HG03095 (cell line): ENCODE measurements around the gene ERG.

Experiments
- ATAC-seq: cut with Tn5 transposase; IDR thresholded peaks from one replicate; pipeline ENCODE4 v1.9.1; 2021; ENCODE audit warnings: moderate library complexity; ENCODE audit not compliant: unreplicated experiment

The ERG gene

GRCh38 chr21:38474796-38475195 is 23.5 kb downstream of the ERG start:
- no peak for ATAC-seq

- ATAC-seq, result no peak
These were observed 24.2 kb downstream of the ERG start for GRCh38 chr21:38474124-38474523.

DNA sequence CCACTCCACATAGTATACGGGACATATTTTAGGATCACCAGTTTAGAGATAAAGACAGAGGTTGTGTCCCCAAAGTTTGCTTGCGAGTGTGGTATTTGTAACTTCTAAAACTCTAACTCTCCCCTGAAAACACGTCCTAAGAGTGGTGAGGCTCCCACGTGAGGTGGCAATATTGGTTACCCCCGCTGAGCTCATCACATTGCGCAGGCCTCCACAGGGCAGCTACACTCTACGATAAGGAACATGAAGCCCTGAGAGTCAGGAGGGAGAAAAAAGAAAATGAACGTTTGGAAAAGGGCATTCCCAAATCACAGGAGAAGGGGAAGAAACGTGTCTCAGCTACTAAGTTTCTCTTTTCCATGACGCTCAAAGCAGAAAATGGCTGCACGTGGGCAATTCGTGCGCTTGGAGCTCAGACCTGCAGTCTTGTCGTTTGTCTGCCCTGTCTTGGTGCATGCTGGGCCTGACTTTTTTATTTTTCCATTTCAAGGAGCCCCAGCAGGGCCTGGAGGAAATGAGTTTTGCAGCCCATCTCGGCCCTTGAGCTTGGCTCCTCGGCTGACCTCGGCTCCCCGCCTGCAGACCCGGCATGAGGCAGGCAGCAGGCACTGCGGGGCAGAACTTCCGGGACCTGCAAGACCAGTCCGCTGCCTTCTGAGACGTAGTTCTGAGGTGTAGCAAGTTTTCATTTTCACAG is 25.7 kb downstream of the ERG start:
- ATAC-seq, result no peak

DNA sequence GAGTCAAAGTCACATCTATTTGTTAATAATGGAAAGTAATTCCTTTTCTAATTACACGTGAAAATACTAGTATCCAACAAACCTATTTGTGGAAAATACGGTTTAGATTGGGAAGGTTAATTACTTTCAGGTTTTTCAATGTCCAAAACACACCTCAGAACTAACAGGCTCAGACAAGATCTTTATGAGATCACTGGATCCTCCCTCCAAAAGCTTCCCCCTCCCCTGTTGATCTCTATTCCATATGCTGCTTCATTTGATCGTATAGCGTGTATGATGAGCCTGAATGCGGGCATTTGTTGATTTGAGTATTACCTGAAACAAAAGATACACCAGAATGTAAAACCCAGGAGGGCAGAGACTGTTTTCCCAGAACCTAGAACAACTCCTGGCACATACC is 26.5 kb downstream of the ERG start:
- no peak for ATAC-seq

GRCh38 chr21:38470755-38471154 is 27.5 kb downstream of the ERG start:
- no peak for ATAC-seq

DNA sequence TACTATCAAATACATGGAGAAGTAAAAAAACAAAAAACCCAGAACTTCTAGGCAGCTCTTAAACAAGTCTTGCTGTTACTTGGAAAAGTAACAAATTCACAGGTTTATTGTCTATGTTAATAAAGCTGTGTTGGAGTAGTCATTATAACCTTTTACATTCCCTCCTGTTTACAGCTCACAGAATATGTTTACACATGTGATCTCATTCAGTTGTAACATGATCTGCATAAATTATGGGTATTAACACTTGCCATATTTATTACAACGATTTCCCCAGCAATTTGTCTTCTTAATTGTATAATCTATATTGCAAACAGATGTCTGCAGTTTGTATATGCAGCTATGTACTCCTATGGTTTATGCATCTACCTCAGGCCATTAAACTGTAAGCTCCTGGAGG is 28.6 kb downstream of the ERG start:
- ATAC-seq, result no peak

DNA sequence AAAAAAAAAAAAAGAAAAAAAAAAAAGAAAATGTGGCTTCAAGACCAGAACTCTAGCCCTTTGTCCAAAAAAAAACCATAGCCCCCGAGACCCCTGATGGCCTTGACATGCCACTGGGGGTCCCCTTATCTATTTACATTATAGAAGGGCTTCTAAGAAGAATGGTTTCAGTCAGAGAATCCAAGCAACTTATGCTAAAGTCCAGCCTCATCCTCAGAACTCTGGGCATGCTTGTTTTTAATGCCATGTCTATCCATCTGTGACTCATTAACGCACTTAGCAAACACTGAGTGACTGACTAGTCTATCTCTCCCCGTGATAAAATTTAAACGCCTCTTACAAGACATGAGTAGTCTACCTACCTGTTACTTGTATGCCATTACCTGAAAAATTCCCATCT is 29.3 kb downstream of the ERG start:
- no peak for ATAC-seq

- ATAC-seq, result no peak
These were observed 30.4 kb downstream of the ERG start for GRCh38 chr21:38467911-38468310.

- no peak for ATAC-seq
These were observed 30.9 kb downstream of the ERG start for GRCh38 chr21:38467374-38467773.

GRCh38 chr21:38460171-38460742 is 38.0 kb downstream of the ERG start:
- no peak for ATAC-seq

GRCh38 chr21:38459490-38459889 is 38.8 kb downstream of the ERG start:
- no peak for ATAC-seq

DNA sequence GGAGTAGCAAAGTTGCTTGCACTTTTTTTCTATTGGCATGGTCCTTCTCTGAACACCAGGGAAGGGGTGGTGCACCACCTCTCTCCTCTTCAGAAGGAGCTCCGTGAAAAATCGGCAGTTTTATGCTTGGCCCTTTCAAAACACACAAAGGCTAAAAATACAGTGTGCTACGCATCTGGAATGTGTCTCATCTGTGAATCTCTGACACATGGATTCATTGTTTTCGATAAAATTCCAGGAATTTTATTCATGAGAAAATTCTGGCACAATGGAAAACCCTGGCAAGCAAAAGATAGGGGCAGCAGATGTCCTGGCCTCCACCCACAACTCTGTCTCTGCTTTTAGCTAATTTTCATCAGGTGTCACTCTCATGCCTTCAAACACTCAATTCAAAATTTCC is 42.9 kb downstream of the ERG start:
- no peak for ATAC-seq

GRCh38 chr21:38454702-38455101 is 43.6 kb downstream of the ERG start:
- ATAC-seq, result no peak

DNA sequence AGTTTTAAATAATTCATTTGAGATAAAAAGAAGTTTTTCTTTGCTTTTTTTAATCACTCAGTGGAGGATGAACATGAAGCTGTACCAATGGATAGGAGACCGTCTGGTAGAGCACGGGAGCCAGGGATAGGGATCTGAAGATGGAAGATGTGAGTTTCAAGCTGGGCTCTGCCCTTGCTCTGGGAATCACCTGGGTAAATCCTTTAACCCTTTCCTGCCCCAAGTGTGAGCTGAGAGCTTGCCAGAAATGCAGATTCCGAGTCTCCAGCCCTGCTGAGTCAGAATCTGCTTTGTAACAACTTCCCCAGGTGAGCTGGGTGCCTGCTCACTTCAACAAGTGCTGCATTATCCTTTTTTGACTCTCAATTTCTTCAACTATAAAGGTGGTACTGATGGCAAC is 44.1 kb downstream of the ERG start:
- no peak for ATAC-seq

GRCh38 chr21:38448671-38449385 is 49.4 kb downstream of the ERG start:
- no peak for ATAC-seq

- no peak for ATAC-seq
These were observed 50.7 kb downstream of the ERG start for GRCh38 chr21:38447611-38448010.

GRCh38 chr21:38444691-38445090 is 53.6 kb downstream of the ERG start:
- no peak for ATAC-seq

GRCh38 chr21:38443110-38443509 is 55.2 kb downstream of the ERG start:
- ATAC-seq, result no peak

DNA sequence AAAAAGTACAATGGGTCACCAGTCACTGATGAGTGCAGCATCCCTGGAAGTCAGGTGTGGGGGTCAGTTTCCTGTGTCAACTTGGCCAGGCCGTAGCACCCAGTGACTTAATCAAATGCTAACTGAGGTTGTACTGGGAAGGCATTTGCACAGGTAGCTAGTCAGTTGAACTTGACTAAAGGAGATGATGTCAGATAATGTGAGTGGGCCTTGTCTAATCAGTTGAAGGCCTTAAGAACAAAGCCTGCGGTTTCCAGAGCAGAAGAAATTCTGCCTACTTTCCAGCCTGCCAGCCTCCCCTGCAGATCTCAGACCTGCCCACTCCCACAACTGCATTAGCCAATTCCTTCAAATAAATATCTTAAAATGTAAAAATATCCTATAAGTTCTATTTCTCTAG is 57.1 kb downstream of the ERG start:
- ATAC-seq, result no peak

- ATAC-seq, result no peak
These were observed 57.5 kb downstream of the ERG start for GRCh38 chr21:38440746-38441145.

- no peak for ATAC-seq
These were observed 58.3 kb downstream of the ERG start for GRCh38 chr21:38439957-38440356.

GRCh38 chr21:38439426-38439825 is 58.9 kb downstream of the ERG start:
- ATAC-seq, result no peak
